Endometrial microvascular endothelial cells (primary cell): ENCODE measurements around the gene LHX1. TPM values are rescaled to one million over a fixed set of nuclear protein-coding genes. Genes with fewer than 3 reads are reported as not detected.

ENCODE experiments used
- in situ Hi-C: cut with HindIII; loops from 2 replicates; pipeline ENCODE4 v1.10.0; 2017; ENCODE audit warnings: low sequenced_read_pairs, low pct_unique_long_range_greater_than_20kb; ENCODE audit errors: inconsistent ontology term
- total RNA-seq: library from RNA; depleted of rRNA; stranded (reverse); fragments of >200 nt; gene quantifications from one replicate; pipeline ENCODE4 v1.2.3, GENCODE V29; 2015; ENCODE audit errors: inconsistent ontology term

LHX1 gene
- total RNA-seq, 1 donor from 2014 or later, result not detected

DNA sequence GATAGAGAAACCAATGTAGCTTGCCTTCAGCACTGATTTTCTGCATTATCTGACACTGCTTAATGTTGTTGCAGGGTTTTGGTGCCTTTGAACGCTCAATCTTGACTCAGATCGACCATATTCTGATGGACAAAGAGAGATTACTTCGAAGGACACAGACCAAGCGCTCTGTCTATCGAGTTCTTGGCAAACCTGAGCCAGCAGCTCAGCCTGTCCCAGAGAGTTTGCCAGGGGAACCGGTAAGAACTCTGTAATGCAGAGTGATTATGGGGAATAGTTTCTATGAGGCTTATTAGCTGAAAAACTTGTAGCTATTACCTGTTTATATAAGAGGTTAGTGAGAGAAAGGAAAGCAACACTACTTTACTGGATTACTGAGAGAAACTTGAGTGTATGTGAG is 51.9 kb downstream of the LHX1 start:
- in situ Hi-C loops, result no loop called here

- in situ Hi-C loops, result no loop called here
Observed at GRCh38 chr17:36992701-36993100, 55.4 kb downstream of the LHX1 start.

- in situ Hi-C loops, result no loop called here
Observed at GRCh38 chr17:36993227-36993626, 56.0 kb downstream of the LHX1 start.

Other genes with a start within 250 kb of the LHX1 start
- 37.2 TPM for gene AATF, start 11.5 kb downstream of the LHX1 start, total RNA-seq